Keratinocyte (primary cell): ENCODE measurements around the gene MEF2A. TPM values are rescaled to one million over a fixed set of nuclear protein-coding genes. Genes with fewer than 3 reads are reported as not detected.

Source experiments
- DNase-seq: peaks from one replicate; pipeline ENCODE4 v3.0.0-alpha.2; 2011; ENCODE audit warnings: low read depth, missing footprints, low spot score
- FAIRE-seq: peaks from 2 replicates; lab custom pipeline; 2011; peaks lifted over from hg19 to GRCh38; lab: Jason Lieb, UNC
- H2AFZ ChIP-seq: 2 replicates; pipeline ENCODE4 v1.6.0; 2012; ENCODE audit warnings: low read length, control low read depth, inconsistent platforms; ENCODE audit not compliant: control insufficient read depth
- H3K27ac ChIP-seq: 2 replicates; pipeline ENCODE4 v1.5.1; 2011; ENCODE audit warnings: low read length; ENCODE audit not compliant: control insufficient read depth, insufficient read depth
- H3K27me3 ChIP-seq: 3 replicates; pipeline ENCODE4 v1.6.0; 2011; ENCODE audit warnings: low read length; ENCODE audit not compliant: control insufficient read depth, insufficient read depth; ENCODE audit errors: extremely low read depth
- H3K36me3 ChIP-seq, 2 experiments: 2 replicates in 1 of 2; 3 replicates in 1 of 2; pipeline ENCODE4 v1.5.1; 2011; ENCODE audit warnings: low read length in 2 of 2, mild to moderate bottlenecking in 1 of 2; ENCODE audit not compliant: control insufficient read depth in 2 of 2, insufficient read depth in 2 of 2; ENCODE audit errors: extremely low read depth in 1 of 2
- H3K4me1 ChIP-seq: 3 replicates; pipeline ENCODE4 v1.5.1; 2011; ENCODE audit warnings: low read length; ENCODE audit not compliant: control insufficient read depth, insufficient read depth; ENCODE audit errors: extremely low read depth
- H3K4me2 ChIP-seq: 3 replicates; pipeline ENCODE4 v1.6.0; 2011; ENCODE audit warnings: low read depth, low read length; ENCODE audit not compliant: control insufficient read depth, insufficient read depth; ENCODE audit errors: extremely low read depth
- H3K4me3 ChIP-seq, 3 experiments: fragments of 200-600 bp in 1 of 3; sonication (generic) in 1 of 3; 2 replicates in 2 of 3; 3 replicates in 1 of 3; pipeline ENCODE4 v1.5.1; 2011 to 2016; ENCODE audit warnings: low read length in 3 of 3, mild to moderate bottlenecking in 3 of 3, control low read depth in 2 of 3, inconsistent platforms in 1 of 3, low read depth in 1 of 3, mixed read lengths in 1 of 3, mixed run types in 1 of 3, moderate library complexity in 1 of 3; ENCODE audit not compliant: control insufficient read depth in 2 of 3, insufficient read depth in 2 of 3; ENCODE audit errors: extremely low read depth in 1 of 3
- H3K79me2 ChIP-seq: 2 replicates; pipeline ENCODE4 v1.6.0; 2012; ENCODE audit warnings: low read length; ENCODE audit not compliant: control insufficient read depth, insufficient read depth
- H3K9ac ChIP-seq: 3 replicates; pipeline ENCODE4 v1.6.0; 2011; ENCODE audit warnings: low read length; ENCODE audit not compliant: control insufficient read depth, insufficient read depth; ENCODE audit errors: extremely low read depth
- H3K9me1 ChIP-seq: 3 replicates; pipeline ENCODE4 v1.6.0; 2011; ENCODE audit warnings: low read length; ENCODE audit not compliant: control insufficient read depth, insufficient read depth; ENCODE audit errors: extremely low read depth
- H3K9me3 ChIP-seq: 2 replicates; pipeline ENCODE4 v1.5.1; 2012; ENCODE audit warnings: low read depth, low read length; ENCODE audit not compliant: control insufficient read depth
- H4K20me1 ChIP-seq: 3 replicates; pipeline ENCODE4 v1.6.0; 2011; ENCODE audit warnings: low read length; ENCODE audit not compliant: control insufficient read depth, insufficient read depth; ENCODE audit errors: extremely low read depth
- EZH2 ChIP-seq: IDR thresholded peaks from one replicate; pipeline ENCODE4 v1.6.1; 2012; ENCODE audit warnings: inconsistent platforms, mild to moderate bottlenecking, low read length, moderate library complexity
- dilution Hi-C: fragments of 300-500 bp; cut with MboI; formaldehyde crosslinking; loops from one replicate; pipeline ENCODE4 v1.7.0; 2020; ENCODE audit warnings: low sequenced_read_pairs; ENCODE audit not compliant: extremely low pct_ligation_motif_present
- polyA plus RNA-seq, 5 experiments: library from polyadenylated mRNA; depleted of rRNA in 3 of 5; stranded (reverse) in 3 of 5; stranded (forward) in 1 of 5; unstranded in 1 of 5; fragments of >200 nt; gene quantifications; 1 replicate in 1 of 5; 2 replicates in 3 of 5; 3 replicates in 1 of 5; pipeline versions ENCODE4 v1.2.1 to v1.2.3, GENCODE V29; 2011 to 2012; ENCODE audit warnings: missing spikeins in 2 of 5, low read depth in 1 of 5, low replicate concordance in 1 of 5
- TF ChIP-seq, protein P1 (sequence below), 3 experiments: IDR thresholded peaks in 1 of 3; conservative IDR thresholded peaks in 1 of 3; optimal IDR thresholded peaks in 1 of 3; 2 replicates in 2 of 3; 3 replicates in 1 of 3; pipeline versions ENCODE3 to v1.5.1; 2011; ENCODE audit warnings: low read length in 3 of 3, mild to moderate bottlenecking in 3 of 3, moderate library complexity in 2 of 3, control low read depth in 1 of 3, inconsistent platforms in 1 of 3; ENCODE audit not compliant: insufficient read depth in 2 of 3; ENCODE audit errors: extremely low read depth in 1 of 3

The MEF2A gene
- polyA plus RNA-seq, 1 donor (not counting 4 experiments of a cell fraction or from before 2014, with no cell fraction given) = 27.4 TPM

- dilution Hi-C loops = no loop called here
- H3K4me2 ChIP-seq = peak overlapping the region; percentile 8
- peaks cover 3% of the 10 kb centered on the region for H3K9me1 ChIP-seq
- H2AFZ ChIP-seq = no peak overlapping the region
- no peak overlapping the region for H3K4me3 ChIP-seq
- H4K20me1 ChIP-seq = no peaks in the 10 kb centered on the region
- H3K36me3 ChIP-seq = peaks cover 7 to 15% of the 10 kb centered on the region in 2 experiments
- no peaks in the 10 kb centered on the region for H3K79me2 ChIP-seq
- peaks cover 24% of the 10 kb centered on the region for H3K4me1 ChIP-seq
- no peaks in the 10 kb centered on the region for H3K9me3 ChIP-seq
- FAIRE-seq = peak; percentile 46
- no peak for DNase-seq
- TF ChIP-seq, protein P1, sequence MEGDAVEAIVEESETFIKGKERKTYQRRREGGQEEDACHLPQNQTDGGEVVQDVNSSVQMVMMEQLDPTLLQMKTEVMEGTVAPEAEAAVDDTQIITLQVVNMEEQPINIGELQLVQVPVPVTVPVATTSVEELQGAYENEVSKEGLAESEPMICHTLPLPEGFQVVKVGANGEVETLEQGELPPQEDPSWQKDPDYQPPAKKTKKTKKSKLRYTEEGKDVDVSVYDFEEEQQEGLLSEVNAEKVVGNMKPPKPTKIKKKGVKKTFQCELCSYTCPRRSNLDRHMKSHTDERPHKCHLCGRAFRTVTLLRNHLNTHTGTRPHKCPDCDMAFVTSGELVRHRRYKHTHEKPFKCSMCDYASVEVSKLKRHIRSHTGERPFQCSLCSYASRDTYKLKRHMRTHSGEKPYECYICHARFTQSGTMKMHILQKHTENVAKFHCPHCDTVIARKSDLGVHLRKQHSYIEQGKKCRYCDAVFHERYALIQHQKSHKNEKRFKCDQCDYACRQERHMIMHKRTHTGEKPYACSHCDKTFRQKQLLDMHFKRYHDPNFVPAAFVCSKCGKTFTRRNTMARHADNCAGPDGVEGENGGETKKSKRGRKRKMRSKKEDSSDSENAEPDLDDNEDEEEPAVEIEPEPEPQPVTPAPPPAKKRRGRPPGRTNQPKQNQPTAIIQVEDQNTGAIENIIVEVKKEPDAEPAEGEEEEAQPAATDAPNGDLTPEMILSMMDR (optimal IDR thresholded peaks at IDR 0.05 in 1 of 3, IDR thresholded peaks at IDR 0.05 in 1 of 3, conservative IDR thresholded peaks at IDR 0.05 in 1 of 3; ENCODE audit: extremely low read depth in 1 of 3, insufficient read depth in 2 of 3, low read length in 3 of 3) = peak; percentile 34 to 90 (median 70)
- TF ChIP-seq EZH2 = no peak
- H3K27me3 ChIP-seq = no peaks in the 10 kb centered on the region
- H3K27ac ChIP-seq = no peak overlapping the region
- no peak overlapping the region for H3K9ac ChIP-seq
Observed at GRCh38 chr15:99729920-99730319, 164.1 kb downstream of the MEF2A start.

DNA sequence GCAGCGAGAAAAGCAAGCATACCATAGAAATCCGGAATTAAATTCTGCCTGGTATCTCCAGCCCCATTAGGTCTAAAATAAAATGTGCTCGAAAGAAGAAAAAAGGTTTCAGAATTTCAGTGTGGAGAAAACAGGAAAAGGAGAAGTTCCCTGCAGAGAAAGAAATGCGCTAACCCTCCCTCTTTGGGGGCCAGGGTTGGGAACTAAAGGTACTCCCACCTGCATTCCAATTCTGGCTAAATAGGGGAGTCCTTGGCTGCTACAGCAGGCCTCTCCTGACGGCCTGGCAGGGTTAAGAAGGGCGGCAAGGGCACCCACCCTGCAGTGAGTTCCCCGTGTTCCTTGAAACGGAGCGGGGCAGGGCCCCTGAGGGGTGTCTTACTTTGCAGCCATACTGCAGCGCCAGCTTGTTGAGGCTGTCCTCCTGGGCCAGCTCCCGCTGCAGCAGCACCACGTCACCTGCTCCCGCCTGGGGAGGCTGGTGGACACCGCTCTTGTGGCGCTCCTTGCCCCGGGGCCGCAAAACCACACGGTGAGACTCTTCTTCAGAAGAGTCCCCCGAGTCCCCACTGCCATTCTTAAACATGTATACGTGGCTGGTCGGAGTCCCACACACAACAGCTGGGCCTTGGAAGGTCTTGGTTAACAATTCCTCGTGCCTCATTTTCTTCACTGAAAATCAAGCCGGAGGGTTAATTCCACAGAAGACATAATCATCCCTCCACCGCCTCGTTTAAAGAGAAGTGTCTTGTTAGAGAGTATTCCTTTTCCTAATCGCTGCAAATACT lies 165.7 kb downstream of the MEF2A start:
- no peak for FAIRE-seq
- DNase-seq = no peak
- H3K4me1 ChIP-seq = peaks cover 24% of the 10 kb centered on the region
- H3K79me2 ChIP-seq = no peaks in the 10 kb centered on the region
- H3K36me3 ChIP-seq = peaks cover 7 to 15% of the 10 kb centered on the region in 2 experiments
- H3K27me3 ChIP-seq = no peaks in the 10 kb centered on the region
- peak overlapping the region; percentile 100 for H3K4me2 ChIP-seq
- TF ChIP-seq, protein P1 (optimal IDR thresholded peaks at IDR 0.05 in 1 of 3, IDR thresholded peaks at IDR 0.05 in 1 of 3, conservative IDR thresholded peaks at IDR 0.05 in 1 of 3; ENCODE audit: extremely low read depth in 1 of 3, insufficient read depth in 2 of 3, low read length in 3 of 3) = no peak
- TF ChIP-seq EZH2 = no peak
- peak overlapping the region; percentile 69 for H3K27ac ChIP-seq
- no peaks in the 10 kb centered on the region for H4K20me1 ChIP-seq
- peak overlapping the region; percentile 82 for H3K9ac ChIP-seq
- no peaks in the 10 kb centered on the region for H3K9me3 ChIP-seq
- dilution Hi-C loops = no loop called here
- H3K4me3 ChIP-seq = peak overlapping the region; percentile 82 to 84 (median 83)
- peaks cover 3% of the 10 kb centered on the region for H3K9me1 ChIP-seq
- H2AFZ ChIP-seq = peak overlapping the region; percentile 46
